Measurements from ENCODE around the gene KIF18B. TPM values are rescaled to one million over a fixed set of nuclear protein-coding genes. Genes with fewer than 3 reads are reported as not detected.
A peak's percentile ranks its signal among the peaks of the same experiment; 100 is the strongest.

The KIF18B gene
- total RNA-seq, 6 experiments from 2014 or later = 0.20 to 0.99 (median 0.35) TPM

GRCh38 chr17:44881145-44881544 lies 66.4 kb downstream of the KIF18B start:
- TF ChIP-seq CTCF (IDR thresholded peaks at IDR 0.05) (no peak), POLR2A (IDR thresholded peaks at IDR 0.05) (no peak)
- peaks cover 5 to 86% (median 39%) of the 10 kb centered on the region in 4 donors for H3K36me3 ChIP-seq
- H3K27ac ChIP-seq = no peak overlapping the region
- no peak for ATAC-seq
- no peaks in the 10 kb centered on the region for H3K4me1 ChIP-seq
- intact Hi-C loops (cut with DNase I) = no loop called here
- WGBS (ENCODE audit: insufficient coverage, low coverage, low lambda C conversion rate, missing lambda C conversion rate) = 89% methylated on average over 4 of the region's 4 CpGs
- H3K9me3 ChIP-seq = no peaks in the 10 kb centered on the region
- H3K4me3 ChIP-seq = no peak overlapping the region
- H3K27me3 ChIP-seq = no peaks in the 10 kb centered on the region
- DNase-seq = no peak

- no peak overlapping the region for H3K4me3 ChIP-seq
- 92% methylated on average over 2 of the region's 2 CpGs for WGBS (ENCODE audit: insufficient coverage, low coverage, low lambda C conversion rate, missing lambda C conversion rate)
- no peaks in the 10 kb centered on the region for H3K4me1 ChIP-seq
- TF ChIP-seq CTCF (IDR thresholded peaks at IDR 0.05) (no peak), POLR2A (IDR thresholded peaks at IDR 0.05) (no peak)
- peaks cover 0 to 91% (median 36%) of the 10 kb centered on the region in 4 donors for H3K36me3 ChIP-seq
- H3K27ac ChIP-seq = no peak overlapping the region
- intact Hi-C loops (cut with DNase I) = no loop called here
- H3K27me3 ChIP-seq = no peaks in the 10 kb centered on the region
- H3K9me3 ChIP-seq = no peaks in the 10 kb centered on the region
- ATAC-seq (no peak), DNase-seq (no peak)
These were observed 67.5 kb downstream of the KIF18B start for GRCh38 chr17:44880062-44880461.

- Histone ChIP-seq H3K27ac (no peak overlapping the region), H3K9me3 (no peaks in the 10 kb centered on the region), H3K27me3 (no peaks in the 10 kb centered on the region), H3K4me3 (no peak overlapping the region), H3K36me3 (peaks cover 0 to 91% (median 35%) of the 10 kb centered on the region in 4 donors), H3K4me1 (no peaks in the 10 kb centered on the region)
- no peak for TF ChIP-seq CTCF (IDR thresholded peaks at IDR 0.05)
- no peak for TF ChIP-seq POLR2A (IDR thresholded peaks at IDR 0.05)
- intact Hi-C loops (cut with DNase I) = no loop called here
- ATAC-seq (no peak), DNase-seq (no peak)
- WGBS (ENCODE audit: insufficient coverage, low coverage, low lambda C conversion rate, missing lambda C conversion rate) = 84% methylated on average over 6 of the region's 6 CpGs
These were observed 68.2 kb downstream of the KIF18B start for GRCh38 chr17:44879376-44879775.

- Histone ChIP-seq H3K36me3 (peaks cover 0 to 85% (median 32%) of the 10 kb centered on the region in 4 donors), H3K27me3 (no peaks in the 10 kb centered on the region), H3K27ac (no peak overlapping the region), H3K9me3 (no peaks in the 10 kb centered on the region), H3K4me1 (no peaks in the 10 kb centered on the region), H3K4me3 (no peak overlapping the region)
- no peak for DNase-seq
- TF ChIP-seq CTCF (IDR thresholded peaks at IDR 0.05) (peak; percentile 25 to 61 (median 56)), POLR2A (IDR thresholded peaks at IDR 0.05) (no peak)
- 39% methylated on average over 6 of the region's 6 CpGs for WGBS (ENCODE audit: insufficient coverage, low coverage, low lambda C conversion rate, missing lambda C conversion rate)
- intact Hi-C loops (cut with DNase I) = no loop called here
- ATAC-seq = peak in 2 of 4 donors; percentile 32 to 43
These were observed 68.8 kb downstream of the KIF18B start for GRCh38 chr17:44878627-44879221.

All from right lobe of liver (tissue), 6 donors.